Right atrium auricular region (tissue), 2 donors: ENCODE results near the gene ABCG8. TPM values are rescaled to one million over a fixed set of nuclear protein-coding genes. Genes with fewer than 3 reads are reported as not detected.

Experiments used
- DNase-seq: peaks from one replicate; pipeline ENCODE4 v3.0.0-alpha.2; 2019; ENCODE audit warnings: low spot score
- H3K27ac ChIP-seq, 2 donors: fragments of 200-600 bp; sonication (generic); 1 replicate in 1 of 2; 2 replicates in 1 of 2; pipeline ENCODE4 v1.5.1; 2016 to 2019
- H3K27me3 ChIP-seq, 2 donors: fragments of 200-600 bp; sonication (generic); one replicate each; pipeline versions ENCODE4 v1.5.1 to v1.6.0; 2017 to 2019
- H3K36me3 ChIP-seq: fragments of 200-600 bp; sonication (generic); one replicate; pipeline ENCODE4 v1.5.1; 2016
- H3K4me1 ChIP-seq, 2 donors: fragments of 200-600 bp; sonication (generic); one replicate each; pipeline versions ENCODE4 v1.5.1 to v1.6.0; 2017 to 2019
- H3K4me3 ChIP-seq, 2 donors: fragments of 200-600 bp; sonication (generic); 1 replicate in 1 of 2; 2 replicates in 1 of 2; pipeline ENCODE4 v1.5.1; 2017 to 2019; ENCODE audit warnings: mild to moderate bottlenecking in 1 of 2, moderate library complexity in 1 of 2
- H3K9me3 ChIP-seq, 2 donors: fragments of 200-600 bp; sonication (generic); one replicate each; pipeline ENCODE4 v1.5.1; 2019
- CTCF ChIP-seq, 2 donors: fragments of 200-600 bp; sonication (generic); IDR thresholded peaks; one replicate each; pipeline ENCODE4 v1.5.1; 2019; ENCODE audit warnings: antibody characterized with exemption in 2 of 2
- total RNA-seq, 2 donors: library from RNA; depleted of rRNA; stranded (reverse); fragments of >200 nt; gene quantifications; one replicate each; pipeline ENCODE4 v1.1.0, GENCODE V29; 2016

The ABCG8 gene
- total RNA-seq, 2 donors from 2014 or later, result not detected

- DNase-seq, result no peak
- Histone ChIP-seq H3K9me3 (no peaks in the 10 kb centered on the region), H3K27ac (no peak overlapping the region), H3K4me1 (no peaks in the 10 kb centered on the region), H3K36me3 (peaks cover 20% of the 10 kb centered on the region), H3K27me3 (no peaks in the 10 kb centered on the region), H3K4me3 (no peak overlapping the region)
- no peak for TF ChIP-seq CTCF (IDR thresholded peaks at IDR 0.05)
Observed at GRCh38 chr2:43796206-43796605, 42.6 kb upstream of the ABCG8 start.

- H3K4me3 ChIP-seq, result no peak overlapping the region
- H3K27me3 ChIP-seq, result no peaks in the 10 kb centered on the region
- no peaks in the 10 kb centered on the region for H3K9me3 ChIP-seq
- TF ChIP-seq CTCF (IDR thresholded peaks at IDR 0.05), result peak in 1 of 2 donors; percentile 34
- H3K4me1 ChIP-seq, result no peaks in the 10 kb centered on the region
- DNase-seq, result no peak
- no peak overlapping the region for H3K27ac ChIP-seq
- peaks cover 20% of the 10 kb centered on the region for H3K36me3 ChIP-seq
Observed at GRCh38 chr2:43798300-43798699, 40.5 kb upstream of the ABCG8 start.

GRCh38 chr2:43800894-43801293 lies 37.9 kb upstream of the ABCG8 start:
- no peaks in the 10 kb centered on the region for H3K27me3 ChIP-seq
- no peak overlapping the region for H3K27ac ChIP-seq
- no peaks in the 10 kb centered on the region for H3K9me3 ChIP-seq
- no peak for DNase-seq
- H3K36me3 ChIP-seq, result peaks cover 14% of the 10 kb centered on the region
- TF ChIP-seq CTCF (IDR thresholded peaks at IDR 0.05), result no peak
- no peak overlapping the region for H3K4me3 ChIP-seq
- no peaks in the 10 kb centered on the region for H3K4me1 ChIP-seq

GRCh38 chr2:43802135-43802534 lies 36.6 kb upstream of the ABCG8 start:
- Histone ChIP-seq H3K27me3 (no peaks in the 10 kb centered on the region), H3K4me1 (no peaks in the 10 kb centered on the region), H3K36me3 (peaks cover 11% of the 10 kb centered on the region), H3K9me3 (no peaks in the 10 kb centered on the region), H3K4me3 (no peak overlapping the region), H3K27ac (no peak overlapping the region)
- no peak for TF ChIP-seq CTCF (IDR thresholded peaks at IDR 0.05)
- DNase-seq, result no peak

- Histone ChIP-seq H3K4me1 (no peaks in the 10 kb centered on the region), H3K36me3 (peaks cover 11% of the 10 kb centered on the region), H3K27me3 (no peaks in the 10 kb centered on the region), H3K4me3 (no peak overlapping the region), H3K9me3 (no peaks in the 10 kb centered on the region), H3K27ac (no peak overlapping the region)
- TF ChIP-seq CTCF (IDR thresholded peaks at IDR 0.05), result no peak
- DNase-seq, result no peak
Observed at GRCh38 chr2:43803113-43803512, 35.7 kb upstream of the ABCG8 start.

DNA sequence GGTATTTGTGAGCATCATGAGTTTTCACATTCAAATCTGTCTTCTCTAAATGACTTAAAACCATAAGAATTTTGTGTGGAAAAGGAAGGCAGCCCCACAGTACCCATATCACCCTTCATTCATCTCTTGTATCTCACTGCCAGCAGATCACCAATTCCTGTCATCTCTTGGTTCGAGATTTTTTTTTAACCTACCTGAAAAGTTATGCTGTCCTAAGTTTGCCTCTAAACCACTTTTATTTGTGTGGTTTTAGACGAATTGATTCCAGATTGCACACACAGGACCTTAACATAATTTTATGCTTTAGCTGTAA lies 32.1 kb upstream of the ABCG8 start:
- Histone ChIP-seq H3K4me3 (no peak overlapping the region), H3K27me3 (no peaks in the 10 kb centered on the region), H3K36me3 (peaks cover 34% of the 10 kb centered on the region), H3K4me1 (no peaks in the 10 kb centered on the region), H3K27ac (no peak overlapping the region), H3K9me3 (no peaks in the 10 kb centered on the region)
- no peak for TF ChIP-seq CTCF (IDR thresholded peaks at IDR 0.05)
- no peak for DNase-seq
